GM23338 (cell line): ENCODE results near the gene TNNI3K. TPM values are rescaled to one million over a fixed set of nuclear protein-coding genes. Genes with fewer than 3 reads are reported as not detected.

Experiments
- ATAC-seq: fragments of 200-7000 bp; cut with Tn5 transposase; 3 replicates; pipeline ENCODE4 v1.9.1; 2020
- DNase-seq: peaks from one replicate; pipeline ENCODE4 v3.0.0-alpha.2; 2015; ENCODE audit warnings: low spot score
- H2AFZ ChIP-seq: fragments of 200-600 bp; sonication (generic); 2 replicates; pipeline ENCODE4 v1.8.0; 2016; ENCODE audit warnings: antibody characterized with exemption, mild to moderate bottlenecking, moderate library complexity
- H3F3A ChIP-seq: fragments of 200-600 bp; sonication (generic); replicated peaks from 2 replicates; pipeline ENCODE4 v1.8.0; 2017; ENCODE audit warnings: antibody characterized with exemption, mixed run types, low read depth
- H3K27ac ChIP-seq: fragments of 200-600 bp; sonication (generic); 2 replicates; pipeline ENCODE4 v1.6.1; 2016; ENCODE audit warnings: low read depth
- H3K27me3 ChIP-seq: fragments of 200-600 bp; sonication (generic); 2 replicates; pipeline ENCODE4 v1.8.0; 2016; ENCODE audit warnings: mild to moderate bottlenecking, mixed run types, moderate library complexity; ENCODE audit not compliant: insufficient read depth
- H3K36me3 ChIP-seq: fragments of 200-600 bp; sonication (generic); 2 replicates; pipeline ENCODE4 v1.8.0; 2016; ENCODE audit warnings: mild to moderate bottlenecking; ENCODE audit not compliant: insufficient read depth
- H3K4me1 ChIP-seq: fragments of 200-600 bp; sonication (generic); 2 replicates; pipeline ENCODE4 v1.8.0; 2016; ENCODE audit warnings: mild to moderate bottlenecking, moderate library complexity; ENCODE audit not compliant: insufficient read depth
- H3K4me2 ChIP-seq: fragments of 200-600 bp; sonication (generic); 2 replicates; pipeline ENCODE4 v1.7.1; 2017; ENCODE audit warnings: mixed run types
- H3K4me3 ChIP-seq: fragments of 200-600 bp; sonication (generic); 2 replicates; pipeline ENCODE4 v1.6.1; 2016; ENCODE audit warnings: mixed run types
- H3K79me2 ChIP-seq: fragments of 200-600 bp; sonication (generic); replicated peaks from 2 replicates; pipeline ENCODE4 v1.8.0; 2017; ENCODE audit warnings: mild to moderate bottlenecking; ENCODE audit not compliant: insufficient read depth
- H3K9me2 ChIP-seq: fragments of 200-600 bp; sonication (generic); 2 replicates; pipeline ENCODE4 v1.8.0; 2017; ENCODE audit not compliant: insufficient read depth
- H4K20me1 ChIP-seq: fragments of 200-600 bp; sonication (generic); replicated peaks from 2 replicates; pipeline ENCODE4 v1.8.0; 2017; ENCODE audit warnings: mild to moderate bottlenecking; ENCODE audit not compliant: insufficient read depth
- H3K27ac Mint-ChIP-seq: 2 replicates; pipeline ENCODE4 v1.8.0; 2020; ENCODE audit warnings: inconsistent platforms, mild to moderate bottlenecking, moderate library complexity, mixed read lengths
- H3K27me3 Mint-ChIP-seq: 3 replicates; pipeline ENCODE4 v1.8.0; 2022; ENCODE audit warnings: low read depth, mild to moderate bottlenecking, moderate library complexity, mixed read lengths, inconsistent platforms; ENCODE audit not compliant: insufficient read depth, poor library complexity
- H3K36me3 Mint-ChIP-seq: 3 replicates; pipeline ENCODE4 v1.8.0; 2021; ENCODE audit warnings: low read depth, mild to moderate bottlenecking, inconsistent platforms, moderate library complexity, mixed read lengths
- H3K4me1 Mint-ChIP-seq: 3 replicates; pipeline ENCODE4 v1.8.0; 2020; ENCODE audit warnings: mild to moderate bottlenecking, inconsistent platforms, mixed read lengths
- H3K4me3 Mint-ChIP-seq: 3 replicates; pipeline ENCODE4 v1.8.0; 2021; ENCODE audit warnings: moderate library complexity, mild to moderate bottlenecking, inconsistent platforms, mixed read lengths
- H3K9me3 Mint-ChIP-seq: 3 replicates; pipeline ENCODE4 v1.8.0; 2020; ENCODE audit warnings: moderate library complexity, mild to moderate bottlenecking, inconsistent platforms, mixed read lengths
- CREB1 ChIP-seq: fragments of 250-450 bp; sonication (Bioruptor Pico); IDR thresholded peaks from 2 replicates; pipeline ENCODE4 v1.5.0; 2020; ENCODE audit warnings: low read depth, mild to moderate bottlenecking, moderate library complexity
- CTCF ChIP-seq, 2 experiments: fragments of 200-600 bp in 1 of 2; sonication (generic) in 1 of 2; conservative IDR thresholded peaks; 2 replicates each; pipeline versions ENCODE4 v1.5.1 to v1.6.1; 2016 to 2017; ENCODE audit warnings: antibody characterized with exemption in 2 of 2, low read depth in 2 of 2, mild to moderate bottlenecking in 2 of 2, moderate library complexity in 1 of 2
- EZH2 ChIP-seq: fragments of 200-600 bp; sonication (generic); IDR thresholded peaks from one replicate; pipeline ENCODE4 v1.8.0; 2017; ENCODE audit warnings: antibody characterized with exemption, mild to moderate bottlenecking, low read depth; ENCODE audit not compliant: unreplicated experiment
- EZH2phosphoT487 ChIP-seq: fragments of 200-600 bp; sonication (generic); IDR thresholded peaks from one replicate; pipeline ENCODE4 v1.8.1; 2018; ENCODE audit warnings: antibody characterized with exemption; ENCODE audit not compliant: unreplicated experiment
- JUNB ChIP-seq: IDR thresholded peaks from one replicate; pipeline ENCODE4 v1.6.1; 2016; ENCODE audit warnings: antibody characterized with exemption; ENCODE audit not compliant: unreplicated experiment
- NANOG ChIP-seq: IDR thresholded peaks from 2 replicates; pipeline ENCODE4 v1.6.1; 2016; ENCODE audit warnings: antibody characterized with exemption, borderline replicate concordance
- POLR2AphosphoS5 ChIP-seq: IDR thresholded peaks from 2 replicates; pipeline ENCODE4 v1.6.1; 2016; ENCODE audit warnings: antibody characterized with exemption, low read depth
- STAT1 ChIP-seq: IDR thresholded peaks from one replicate; pipeline ENCODE4 v1.6.1; 2016; ENCODE audit warnings: antibody characterized with exemption; ENCODE audit not compliant: unreplicated experiment
- ZNF114 ChIP-seq: fragments of 250-450 bp; sonication (Bioruptor Pico); IDR thresholded peaks from 2 replicates; pipeline ENCODE4 v1.5.0; 2020; ENCODE audit warnings: mild to moderate bottlenecking, moderate library complexity
- ZNF331 ChIP-seq: fragments of 250-450 bp; sonication (Bioruptor Pico); IDR thresholded peaks from 2 replicates; pipeline ENCODE4 v1.5.0; 2020; ENCODE audit warnings: low read depth, mild to moderate bottlenecking, moderate library complexity
- polyA plus RNA-seq: library from polyadenylated mRNA; unstranded; fragments of >200 nt; fragmentation: Nextera tagmentation; extraction: Ambion mirVana; gene quantifications from 2 replicates; pipeline ENCODE4 v1.2.1, GENCODE V29; 2016
- total RNA-seq: library from RNA; depleted of rRNA; stranded (reverse); fragments of >200 nt; shearing (Covaris generic); gene quantifications from 2 replicates; pipeline ENCODE4 v1.2.3, GENCODE V29; 2014
- TF ChIP-seq, protein P1 (sequence below): IDR thresholded peaks from 2 replicates; pipeline ENCODE4 v1.6.1; 2016; ENCODE audit warnings: antibody characterized with exemption
- TF ChIP-seq, protein P2 (sequence below): IDR thresholded peaks from one replicate; pipeline ENCODE4 v1.6.1; 2018; ENCODE audit warnings: antibody characterized with exemption; ENCODE audit not compliant: unreplicated experiment
- TF ChIP-seq, protein P3 (sequence below): fragments of 250-450 bp; sonication (Bioruptor Pico); IDR thresholded peaks from 2 replicates; pipeline ENCODE4 v1.5.0; 2020; ENCODE audit warnings: mild to moderate bottlenecking, moderate library complexity

The TNNI3K gene
- total and polyA plus RNA-seq, 2 experiments from 2014 or later = not detected

GRCh38 chr1:74590288-74590687, 355.1 kb downstream of the TNNI3K start:
- H3K4me3 Mint-ChIP-seq = no peak overlapping the region
- no peaks in the 10 kb centered on the region for H3K4me1 Mint-ChIP-seq
- no peaks in the 10 kb centered on the region for H3K27me3 Mint-ChIP-seq
- H2AFZ ChIP-seq = no peak overlapping the region
- H3K27me3 ChIP-seq = no peaks in the 10 kb centered on the region
- peaks cover 5% of the 10 kb centered on the region; the same call in 1 of the 2 replicates for H3K9me2 ChIP-seq
- no peak overlapping the region for H3K27ac ChIP-seq
- ATAC-seq (no peak), DNase-seq (no peak)
- no peak overlapping the region for H3K27ac Mint-ChIP-seq
- no peaks in the 10 kb centered on the region for H3F3A ChIP-seq
- H3K36me3 Mint-ChIP-seq = no peaks in the 10 kb centered on the region
- H3K36me3 ChIP-seq = no peaks in the 10 kb centered on the region
- H3K4me1 ChIP-seq = no peaks in the 10 kb centered on the region
- H3K4me3 ChIP-seq = no peak overlapping the region
- no peaks in the 10 kb centered on the region for H3K79me2 ChIP-seq
- H4K20me1 ChIP-seq = no peaks in the 10 kb centered on the region
- H3K4me2 ChIP-seq = no peak overlapping the region
- no peaks in the 10 kb centered on the region for H3K9me3 Mint-ChIP-seq
- TF ChIP-seq, protein P1, sequence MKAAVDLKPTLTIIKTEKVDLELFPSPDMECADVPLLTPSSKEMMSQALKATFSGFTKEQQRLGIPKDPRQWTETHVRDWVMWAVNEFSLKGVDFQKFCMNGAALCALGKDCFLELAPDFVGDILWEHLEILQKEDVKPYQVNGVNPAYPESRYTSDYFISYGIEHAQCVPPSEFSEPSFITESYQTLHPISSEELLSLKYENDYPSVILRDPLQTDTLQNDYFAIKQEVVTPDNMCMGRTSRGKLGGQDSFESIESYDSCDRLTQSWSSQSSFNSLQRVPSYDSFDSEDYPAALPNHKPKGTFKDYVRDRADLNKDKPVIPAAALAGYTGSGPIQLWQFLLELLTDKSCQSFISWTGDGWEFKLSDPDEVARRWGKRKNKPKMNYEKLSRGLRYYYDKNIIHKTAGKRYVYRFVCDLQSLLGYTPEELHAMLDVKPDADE = no peak
- TF ChIP-seq, protein P2, sequence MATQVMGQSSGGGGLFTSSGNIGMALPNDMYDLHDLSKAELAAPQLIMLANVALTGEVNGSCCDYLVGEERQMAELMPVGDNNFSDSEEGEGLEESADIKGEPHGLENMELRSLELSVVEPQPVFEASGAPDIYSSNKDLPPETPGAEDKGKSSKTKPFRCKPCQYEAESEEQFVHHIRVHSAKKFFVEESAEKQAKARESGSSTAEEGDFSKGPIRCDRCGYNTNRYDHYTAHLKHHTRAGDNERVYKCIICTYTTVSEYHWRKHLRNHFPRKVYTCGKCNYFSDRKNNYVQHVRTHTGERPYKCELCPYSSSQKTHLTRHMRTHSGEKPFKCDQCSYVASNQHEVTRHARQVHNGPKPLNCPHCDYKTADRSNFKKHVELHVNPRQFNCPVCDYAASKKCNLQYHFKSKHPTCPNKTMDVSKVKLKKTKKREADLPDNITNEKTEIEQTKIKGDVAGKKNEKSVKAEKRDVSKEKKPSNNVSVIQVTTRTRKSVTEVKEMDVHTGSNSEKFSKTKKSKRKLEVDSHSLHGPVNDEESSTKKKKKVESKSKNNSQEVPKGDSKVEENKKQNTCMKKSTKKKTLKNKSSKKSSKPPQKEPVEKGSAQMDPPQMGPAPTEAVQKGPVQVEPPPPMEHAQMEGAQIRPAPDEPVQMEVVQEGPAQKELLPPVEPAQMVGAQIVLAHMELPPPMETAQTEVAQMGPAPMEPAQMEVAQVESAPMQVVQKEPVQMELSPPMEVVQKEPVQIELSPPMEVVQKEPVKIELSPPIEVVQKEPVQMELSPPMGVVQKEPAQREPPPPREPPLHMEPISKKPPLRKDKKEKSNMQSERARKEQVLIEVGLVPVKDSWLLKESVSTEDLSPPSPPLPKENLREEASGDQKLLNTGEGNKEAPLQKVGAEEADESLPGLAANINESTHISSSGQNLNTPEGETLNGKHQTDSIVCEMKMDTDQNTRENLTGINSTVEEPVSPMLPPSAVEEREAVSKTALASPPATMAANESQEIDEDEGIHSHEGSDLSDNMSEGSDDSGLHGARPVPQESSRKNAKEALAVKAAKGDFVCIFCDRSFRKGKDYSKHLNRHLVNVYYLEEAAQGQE = no peak
- TF ChIP-seq EZH2 (no peak), POLR2AphosphoS5 (no peak), NANOG (no peak), STAT1 (no peak), CTCF (conservative IDR thresholded peaks at IDR 0.05; ENCODE audit: low read depth in 2 of 2) (no peak), ZNF331 (CRISPR knock-in tag) (no peak), ZNF114 (CRISPR knock-in tag) (no peak), JUNB (no peak), CREB1 (no peak), EZH2phosphoT487 (no peak)
- TF ChIP-seq, protein P3, sequence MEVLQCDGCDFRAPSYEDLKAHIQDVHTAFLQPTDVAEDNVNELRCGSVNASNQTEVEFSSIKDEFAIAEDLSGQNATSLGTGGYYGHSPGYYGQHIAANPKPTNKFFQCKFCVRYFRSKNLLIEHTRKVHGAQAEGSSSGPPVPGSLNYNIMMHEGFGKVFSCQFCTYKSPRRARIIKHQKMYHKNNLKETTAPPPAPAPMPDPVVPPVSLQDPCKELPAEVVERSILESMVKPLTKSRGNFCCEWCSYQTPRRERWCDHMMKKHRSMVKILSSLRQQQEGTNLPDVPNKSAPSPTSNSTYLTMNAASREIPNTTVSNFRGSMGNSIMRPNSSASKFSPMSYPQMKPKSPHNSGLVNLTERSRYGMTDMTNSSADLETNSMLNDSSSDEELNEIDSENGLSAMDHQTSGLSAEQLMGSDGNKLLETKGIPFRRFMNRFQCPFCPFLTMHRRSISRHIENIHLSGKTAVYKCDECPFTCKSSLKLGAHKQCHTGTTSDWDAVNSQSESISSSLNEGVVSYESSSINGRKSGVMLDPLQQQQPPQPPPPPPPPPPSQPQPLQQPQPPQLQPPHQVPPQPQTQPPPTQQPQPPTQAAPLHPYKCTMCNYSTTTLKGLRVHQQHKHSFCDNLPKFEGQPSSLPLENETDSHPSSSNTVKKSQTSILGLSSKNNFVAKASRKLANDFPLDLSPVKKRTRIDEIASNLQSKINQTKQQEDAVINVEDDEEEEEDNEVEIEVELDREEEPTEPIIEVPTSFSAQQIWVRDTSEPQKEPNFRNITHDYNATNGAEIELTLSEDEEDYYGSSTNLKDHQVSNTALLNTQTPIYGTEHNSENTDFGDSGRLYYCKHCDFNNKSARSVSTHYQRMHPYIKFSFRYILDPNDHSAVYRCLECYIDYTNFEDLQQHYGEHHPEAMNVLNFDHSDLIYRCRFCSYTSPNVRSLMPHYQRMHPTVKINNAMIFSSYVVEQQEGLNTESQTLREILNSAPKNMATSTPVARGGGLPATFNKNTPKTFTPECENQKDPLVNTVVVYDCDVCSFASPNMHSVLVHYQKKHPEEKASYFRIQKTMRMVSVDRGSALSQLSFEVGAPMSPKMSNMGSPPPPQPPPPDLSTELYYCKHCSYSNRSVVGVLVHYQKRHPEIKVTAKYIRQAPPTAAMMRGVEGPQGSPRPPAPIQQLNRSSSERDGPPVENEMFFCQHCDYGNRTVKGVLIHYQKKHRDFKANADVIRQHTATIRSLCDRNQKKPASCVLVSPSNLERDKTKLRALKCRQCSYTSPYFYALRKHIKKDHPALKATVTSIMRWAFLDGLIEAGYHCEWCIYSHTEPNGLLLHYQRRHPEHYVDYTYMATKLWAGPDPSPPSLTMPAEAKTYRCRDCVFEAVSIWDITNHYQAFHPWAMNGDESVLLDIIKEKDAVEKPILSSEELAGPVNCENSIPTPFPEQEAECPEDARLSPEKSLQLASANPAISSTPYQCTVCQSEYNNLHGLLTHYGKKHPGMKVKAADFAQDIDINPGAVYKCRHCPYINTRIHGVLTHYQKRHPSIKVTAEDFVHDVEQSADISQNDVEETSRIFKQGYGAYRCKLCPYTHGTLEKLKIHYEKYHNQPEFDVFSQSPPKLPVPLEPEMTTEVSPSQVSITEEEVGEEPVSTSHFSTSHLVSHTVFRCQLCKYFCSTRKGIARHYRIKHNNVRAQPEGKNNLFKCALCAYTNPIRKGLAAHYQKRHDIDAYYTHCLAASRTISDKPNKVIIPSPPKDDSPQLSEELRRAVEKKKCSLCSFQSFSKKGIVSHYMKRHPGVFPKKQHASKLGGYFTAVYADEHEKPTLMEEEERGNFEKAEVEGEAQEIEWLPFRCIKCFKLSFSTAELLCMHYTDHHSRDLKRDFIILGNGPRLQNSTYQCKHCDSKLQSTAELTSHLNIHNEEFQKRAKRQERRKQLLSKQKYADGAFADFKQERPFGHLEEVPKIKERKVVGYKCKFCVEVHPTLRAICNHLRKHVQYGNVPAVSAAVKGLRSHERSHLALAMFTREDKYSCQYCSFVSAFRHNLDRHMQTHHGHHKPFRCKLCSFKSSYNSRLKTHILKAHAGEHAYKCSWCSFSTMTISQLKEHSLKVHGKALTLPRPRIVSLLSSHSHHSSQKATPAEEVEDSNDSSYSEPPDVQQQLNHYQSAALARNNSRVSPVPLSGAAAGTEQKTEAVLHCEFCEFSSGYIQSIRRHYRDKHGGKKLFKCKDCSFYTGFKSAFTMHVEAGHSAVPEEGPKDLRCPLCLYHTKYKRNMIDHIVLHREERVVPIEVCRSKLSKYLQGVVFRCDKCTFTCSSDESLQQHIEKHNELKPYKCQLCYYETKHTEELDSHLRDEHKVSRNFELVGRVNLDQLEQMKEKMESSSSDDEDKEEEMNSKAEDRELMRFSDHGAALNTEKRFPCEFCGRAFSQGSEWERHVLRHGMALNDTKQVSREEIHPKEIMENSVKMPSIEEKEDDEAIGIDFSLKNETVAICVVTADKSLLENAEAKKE (CRISPR knock-in tag) = no peak
